IMR-90 (cell line): Measurements from ENCODE around the gene PRSS56. TPM values are rescaled to one million over a fixed set of nuclear protein-coding genes. Genes with fewer than 3 reads are reported as not detected.

Experiments
- ATAC-seq: fragments of 200-7000 bp; cut with Tn5 transposase; 2 replicates; pipeline ENCODE4 v1.9.1; 2020; ENCODE audit warnings: low read depth, mild to moderate bottlenecking, moderate library complexity
- BruUV-seq: library from RNA; stranded (reverse); fragments of 400-500 nt; replicated peaks from 2 replicates; lab custom pipeline; 2021; lab: Mats Ljungman, UMichigan
- CTCF ChIA-PET: fragments of 300-600 bp; formaldehyde crosslinking; extraction: SDS; loops from one replicate; lab custom pipeline; 2021; ENCODE audit warnings: antibody characterized with exemption; lab: Yijun Ruan, JAX
- POLR2A ChIA-PET: fragments of 300-600 bp; sonication (Branson Sonifier 250); formaldehyde crosslinking; loops from one replicate; lab custom pipeline; 2022; ENCODE audit warnings: antibody characterized with exemption; ENCODE audit not compliant: unreplicated experiment; lab: Charles Lee
- DNase-seq: peaks from one replicate; pipeline ENCODE4 v3.0.0; 2013
- H2AFZ ChIP-seq: replicated peaks from 2 replicates; pipeline ENCODE3; 2013; ENCODE audit warnings: low read length, mild to moderate bottlenecking; ENCODE audit not compliant: poor library complexity
- H2AK5ac ChIP-seq: 2 replicates; pipeline ENCODE4 v1.6.1; 2013; ENCODE audit warnings: low read depth, low read length, inconsistent platforms
- H2AK9ac ChIP-seq: replicated peaks from 2 replicates; pipeline ENCODE3; 2013; ENCODE audit warnings: mild to moderate bottlenecking, low read depth, low read length, moderate library complexity; ENCODE audit not compliant: poor library complexity
- H2BK120ac ChIP-seq: 2 replicates; pipeline ENCODE4 v1.6.1; 2013; ENCODE audit warnings: low read depth, low read length, inconsistent platforms
- H2BK15ac ChIP-seq: 3 replicates; pipeline ENCODE4 v1.6.1; 2013; ENCODE audit warnings: low read depth, low read length, inconsistent platforms
- H2BK20ac ChIP-seq: 2 replicates; pipeline ENCODE4 v1.6.1; 2013; ENCODE audit warnings: low read depth, mild to moderate bottlenecking, inconsistent platforms, low read length, moderate library complexity
- H2BK5ac ChIP-seq: 2 replicates; pipeline ENCODE4 v1.6.1; 2013; ENCODE audit warnings: mild to moderate bottlenecking, low read depth, low read length, inconsistent platforms; ENCODE audit not compliant: poor library complexity, severe bottlenecking
- H3K14ac ChIP-seq: replicated peaks from 2 replicates; pipeline ENCODE4 v1.6.1; 2013; ENCODE audit warnings: low read depth, low read length, inconsistent platforms
- H3K18ac ChIP-seq: 2 replicates; pipeline ENCODE4 v1.6.1; 2013; ENCODE audit warnings: low read depth, low read length, control low read depth
- H3K23ac ChIP-seq: 2 replicates; pipeline ENCODE4 v1.6.1; 2013; ENCODE audit warnings: low read depth, low read length, inconsistent platforms
- H3K27ac ChIP-seq: 2 replicates; pipeline ENCODE4 v1.5.1; 2013; ENCODE audit warnings: mild to moderate bottlenecking, control low read depth, low read length; ENCODE audit not compliant: insufficient read depth
- H3K27me3 ChIP-seq: 2 replicates; pipeline ENCODE4 v1.6.1; 2013; ENCODE audit warnings: low read length; ENCODE audit not compliant: control insufficient read depth, insufficient read depth
- H3K36me3 ChIP-seq: 2 replicates; pipeline ENCODE4 v1.6.1; 2013; ENCODE audit warnings: low read length, mixed read lengths; ENCODE audit not compliant: control insufficient read depth, insufficient read depth
- H3K4ac ChIP-seq: 2 replicates; pipeline ENCODE4 v1.6.1; 2013; ENCODE audit warnings: low read depth, low read length, inconsistent platforms
- H3K4me1 ChIP-seq: 2 replicates; pipeline ENCODE4 v1.6.1; 2013; ENCODE audit warnings: low read length, mixed read lengths; ENCODE audit not compliant: control insufficient read depth, insufficient read depth
- H3K4me2 ChIP-seq: 2 replicates; pipeline ENCODE4 v1.6.1; 2013; ENCODE audit warnings: low read depth, mild to moderate bottlenecking, control low read depth, low read length, moderate library complexity
- H3K4me3 ChIP-seq: 2 replicates; pipeline ENCODE4 v1.5.1; 2013; ENCODE audit warnings: low read depth, mild to moderate bottlenecking, control low read depth, low read length, moderate library complexity; ENCODE audit not compliant: insufficient read depth
- H3K56ac ChIP-seq: 2 replicates; pipeline ENCODE4 v1.6.1; 2013; ENCODE audit warnings: low read length, inconsistent platforms; ENCODE audit not compliant: insufficient read depth; ENCODE audit errors: extremely low read depth
- H3K79me1 ChIP-seq, 2 experiments: 2 replicates each; pipeline ENCODE4 v1.6.1; 2013; ENCODE audit warnings: low read length in 2 of 2, inconsistent platforms in 1 of 2, low read depth in 1 of 2
- H3K9ac ChIP-seq: 2 replicates; pipeline ENCODE4 v1.6.1; 2013; ENCODE audit warnings: low read depth, low read length, control low read depth
- H3K9me1 ChIP-seq: 2 replicates; pipeline ENCODE4 v1.6.1; 2013; ENCODE audit warnings: low read length, inconsistent platforms; ENCODE audit not compliant: insufficient read depth
- H3K9me3 ChIP-seq: 2 replicates; pipeline ENCODE4 v1.6.1; 2013; ENCODE audit warnings: low read length; ENCODE audit not compliant: control insufficient read depth, insufficient read depth
- H4K20me1 ChIP-seq: 2 replicates; pipeline ENCODE4 v1.6.1; 2013; ENCODE audit warnings: low read length, inconsistent platforms; ENCODE audit not compliant: insufficient read depth
- H4K5ac ChIP-seq: 2 replicates; pipeline ENCODE4 v1.6.1; 2013; ENCODE audit warnings: mild to moderate bottlenecking, low read depth, low read length, control low read depth
- H4K8ac ChIP-seq, 2 experiments: 2 replicates each; pipeline ENCODE4 v1.6.1; 2013; ENCODE audit warnings: low read depth in 2 of 2, low read length in 2 of 2, control low read depth in 1 of 2, inconsistent platforms in 1 of 2
- H4K91ac ChIP-seq: 2 replicates; pipeline ENCODE4 v1.6.1; 2013; ENCODE audit warnings: low read depth, low read length, inconsistent platforms; ENCODE audit not compliant: insufficient read depth
- BHLHE40 ChIP-seq: fragments of 150-350 bp; IDR thresholded peaks from 2 replicates; pipeline ENCODE4 v1.6.1; 2016; ENCODE audit warnings: mild to moderate bottlenecking, low read depth, low read length
- CEBPB ChIP-seq: IDR thresholded peaks from 2 replicates; pipeline ENCODE4 v1.6.1; 2012; ENCODE audit warnings: low read depth, low read length, improper control_type of control experiment
- CHD1 ChIP-seq: IDR thresholded peaks from 2 replicates; pipeline ENCODE4 v1.6.1; 2012; ENCODE audit warnings: low read depth, low read length, improper control_type of control experiment
- MAFK ChIP-seq: IDR thresholded peaks from 2 replicates; pipeline ENCODE4 v1.6.1; 2012; ENCODE audit warnings: low read depth, low read length, improper control_type of control experiment
- MAZ ChIP-seq: IDR thresholded peaks from 2 replicates; pipeline ENCODE4 v1.6.1; 2012; ENCODE audit warnings: low read depth, mild to moderate bottlenecking, low read length, improper control_type of control experiment, moderate library complexity, borderline replicate concordance
- MXI1 ChIP-seq: IDR thresholded peaks from 2 replicates; pipeline ENCODE4 v1.6.1; 2012; ENCODE audit warnings: low read depth, mild to moderate bottlenecking, low read length, moderate library complexity, borderline replicate concordance
- POLR2A ChIP-seq: IDR thresholded peaks from 2 replicates; pipeline ENCODE4 v1.6.1; 2012; ENCODE audit warnings: mild to moderate bottlenecking, low read depth, low read length
- RAD21 ChIP-seq: IDR thresholded peaks from 2 replicates; pipeline ENCODE4 v1.6.1; 2012; ENCODE audit warnings: low read length, improper control_type of control experiment
- RCOR1 ChIP-seq: IDR thresholded peaks from 2 replicates; pipeline ENCODE4 v1.6.1; 2012; ENCODE audit warnings: mild to moderate bottlenecking, low read length, improper control_type of control experiment; ENCODE audit not compliant: insufficient replicate concordance
- SMC3 ChIP-seq: fragments of 150-350 bp; IDR thresholded peaks from 2 replicates; pipeline ENCODE4 v1.6.1; 2016; ENCODE audit warnings: low read depth, mild to moderate bottlenecking, antibody characterized with exemption, low read length, moderate library complexity
- WGBS, 2 experiments: methylation state at CpG; one replicate each; pipeline versions ENCODE4 v1.1.5 to v1.1.7; 2013; ENCODE audit warnings: missing lambda C conversion rate in 2 of 2; ENCODE audit not compliant: insufficient read length in 1 of 2; ENCODE audit errors: extremely low coverage in 2 of 2; 5-methylcytosine and 5-hydroxymethylcytosine counted together
- dilution Hi-C: fragments of 300-500 bp; cut with HindIII; formaldehyde crosslinking; loops from one replicate; pipeline ENCODE4 v1.14.3; 2018; ENCODE audit warnings: low sequenced_read_pairs; ENCODE audit not compliant: unreplicated experiment
- in situ Hi-C: fragments of 300-500 bp; cut with MboI; formaldehyde crosslinking; loops from 3 replicates; pipeline ENCODE4 v1.14.3; 2019; ENCODE audit warnings: low sequenced_read_pairs, inconsistent platforms, mixed read lengths
- intact Hi-C: fragments of 100-400 bp; cut with micrococcal nuclease; formaldehyde crosslinking; loops from 2 replicates; pipeline ENCODE4 v1.10.0; 2022
- polyA plus RNA-seq, 3 experiments: library from polyadenylated mRNA; depleted of rRNA; stranded (reverse); fragments of >200 nt; gene quantifications; 2 replicates each; pipeline ENCODE4 v1.2.3, GENCODE V29; 2012; ENCODE audit warnings: low replicate concordance in 1 of 3
- total RNA-seq: library from RNA; depleted of rRNA; stranded (reverse); fragments of >200 nt; gene quantifications from 2 replicates; pipeline ENCODE4 v1.2.3, GENCODE V29; 2012
- TF ChIP-seq, protein P1 (sequence below): fragments of 150-350 bp; IDR thresholded peaks from 2 replicates; pipeline ENCODE4 v1.6.1; 2017; ENCODE audit warnings: mild to moderate bottlenecking, antibody characterized with exemption, low read length, low read depth
- TF ChIP-seq, protein P2 (sequence below): fragments of 150-350 bp; IDR thresholded peaks from 2 replicates; pipeline ENCODE4 v1.6.1; 2016; ENCODE audit warnings: low read depth, mild to moderate bottlenecking, low read length, moderate library complexity, borderline replicate concordance
- TF ChIP-seq, protein P3 (sequence below): conservative IDR thresholded peaks from 2 replicates; pipeline ENCODE4 v1.5.1; 2012; ENCODE audit warnings: mild to moderate bottlenecking, low read depth, low read length, improper control_type of control experiment

PRSS56 gene
- total and polyA plus RNA-seq, 2 of the 4 experiments (the other 2 are of a cell fraction) = not detected

DNA sequence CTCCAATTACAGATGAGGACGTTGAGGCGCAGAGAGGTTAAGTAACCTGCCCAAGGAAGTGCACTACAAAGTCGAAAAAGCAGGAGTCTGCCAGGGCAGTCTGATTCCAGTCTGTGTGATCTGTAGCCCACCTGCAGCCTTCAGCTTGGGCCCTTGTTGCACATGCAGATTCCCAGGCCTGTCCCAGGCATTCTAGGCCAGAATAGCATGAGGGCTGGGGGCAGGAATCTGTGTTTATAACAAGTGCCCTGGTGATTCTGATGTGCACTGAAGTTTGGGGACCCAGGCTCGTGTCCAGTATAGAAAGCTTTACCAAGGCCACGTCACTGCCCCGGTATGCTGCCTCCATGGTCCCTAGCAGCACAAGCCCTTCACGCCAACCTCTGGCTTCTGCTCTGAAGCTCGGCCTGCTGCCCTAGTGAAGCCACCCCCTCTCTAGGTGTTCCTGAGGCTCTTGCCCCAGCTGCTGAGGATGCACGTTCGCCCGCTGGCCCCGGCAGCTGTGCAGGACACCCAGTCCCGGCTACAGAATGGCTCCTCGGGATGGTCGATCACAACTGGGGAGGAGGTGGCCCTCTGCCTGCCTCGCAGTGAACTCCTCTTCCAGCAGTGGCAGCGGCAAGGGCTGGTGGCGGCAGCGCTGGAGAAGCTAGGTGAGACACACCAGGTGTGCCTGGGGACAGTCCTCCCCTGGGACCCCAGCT is 23.9 kb downstream of the PRSS56 start:
- DNase-seq (no peak), ATAC-seq (no peak)
- no peak overlapping the region for H3K4me3 ChIP-seq
- no peaks in the 10 kb centered on the region for H3K9me3 ChIP-seq
- H4K91ac ChIP-seq = no peak overlapping the region
- ChIA-PET CTCF (no interaction called here), POLR2A (interaction anchor here (0.6 kb wide), 1 partner anchor 11 kb away, joined by 4 read pairs; no protein-coding TSS in a partner anchor)
- H3K56ac ChIP-seq = no peak overlapping the region
- no peak overlapping the region for H2AK5ac ChIP-seq
- dilution Hi-C loops (no loop called here), intact Hi-C loops (no loop called here), in situ Hi-C loops (no loop called here)
- no peaks in the 10 kb centered on the region; the same call in 1 of the 2 replicates for H3K4me1 ChIP-seq
- H2AFZ ChIP-seq = no peak overlapping the region
- H4K8ac ChIP-seq = no peak overlapping the region
- H3K79me1 ChIP-seq = peaks cover 0 to 14% of the 10 kb centered on the region in 2 experiments; a peak in 2 of 4 replicates
- no peak overlapping the region for H2BK15ac ChIP-seq
- H3K27ac ChIP-seq = no peak overlapping the region
- no peak overlapping the region for H2BK120ac ChIP-seq
- H2BK5ac ChIP-seq = no peak overlapping the region
- peaks cover 5% of the 10 kb centered on the region; the same call in 1 of the 2 replicates for H3K27me3 ChIP-seq
- H3K9me1 ChIP-seq = peaks cover 7% of the 10 kb centered on the region; the same call in 1 of the 2 replicates
- H3K9ac ChIP-seq = no peak overlapping the region
- H3K23ac ChIP-seq = no peak overlapping the region
- 88% methylated on average over 8 of the region's 19 CpGs; no CpG with 5 or more reads in 1 of the 2 experiments for WGBS, 2 experiments
- H3K18ac ChIP-seq = no peak overlapping the region
- H3K36me3 ChIP-seq = peaks cover 4% of the 10 kb centered on the region; the same call in 1 of the 2 replicates
- no peak overlapping the region for H2AK9ac ChIP-seq
- H4K5ac ChIP-seq = no peak overlapping the region
- H2BK20ac ChIP-seq = no peak overlapping the region
- no peak overlapping the region for H3K4ac ChIP-seq
- no TSS peak for BruUV-seq
- H4K20me1 ChIP-seq = no peaks in the 10 kb centered on the region; the same call in 1 of the 2 replicates
- no peak overlapping the region for H3K14ac ChIP-seq
- no peak overlapping the region for H3K4me2 ChIP-seq
- TF ChIP-seq RAD21 (no peak), MAZ (no peak), CEBPB (no peak), RCOR1 (no peak), POLR2A (no peak), MXI1 (no peak), SMC3 (no peak), CHD1 (no peak), MAFK (no peak), BHLHE40 (no peak)
- TF ChIP-seq, protein P1, sequence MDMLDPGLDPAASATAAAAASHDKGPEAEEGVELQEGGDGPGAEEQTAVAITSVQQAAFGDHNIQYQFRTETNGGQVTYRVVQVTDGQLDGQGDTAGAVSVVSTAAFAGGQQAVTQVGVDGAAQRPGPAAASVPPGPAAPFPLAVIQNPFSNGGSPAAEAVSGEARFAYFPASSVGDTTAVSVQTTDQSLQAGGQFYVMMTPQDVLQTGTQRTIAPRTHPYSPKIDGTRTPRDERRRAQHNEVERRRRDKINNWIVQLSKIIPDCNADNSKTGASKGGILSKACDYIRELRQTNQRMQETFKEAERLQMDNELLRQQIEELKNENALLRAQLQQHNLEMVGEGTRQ = no peak
- TF ChIP-seq, protein P2, sequence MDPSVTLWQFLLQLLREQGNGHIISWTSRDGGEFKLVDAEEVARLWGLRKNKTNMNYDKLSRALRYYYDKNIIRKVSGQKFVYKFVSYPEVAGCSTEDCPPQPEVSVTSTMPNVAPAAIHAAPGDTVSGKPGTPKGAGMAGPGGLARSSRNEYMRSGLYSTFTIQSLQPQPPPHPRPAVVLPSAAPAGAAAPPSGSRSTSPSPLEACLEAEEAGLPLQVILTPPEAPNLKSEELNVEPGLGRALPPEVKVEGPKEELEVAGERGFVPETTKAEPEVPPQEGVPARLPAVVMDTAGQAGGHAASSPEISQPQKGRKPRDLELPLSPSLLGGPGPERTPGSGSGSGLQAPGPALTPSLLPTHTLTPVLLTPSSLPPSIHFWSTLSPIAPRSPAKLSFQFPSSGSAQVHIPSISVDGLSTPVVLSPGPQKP = no peak
- TF ChIP-seq, protein P3, sequence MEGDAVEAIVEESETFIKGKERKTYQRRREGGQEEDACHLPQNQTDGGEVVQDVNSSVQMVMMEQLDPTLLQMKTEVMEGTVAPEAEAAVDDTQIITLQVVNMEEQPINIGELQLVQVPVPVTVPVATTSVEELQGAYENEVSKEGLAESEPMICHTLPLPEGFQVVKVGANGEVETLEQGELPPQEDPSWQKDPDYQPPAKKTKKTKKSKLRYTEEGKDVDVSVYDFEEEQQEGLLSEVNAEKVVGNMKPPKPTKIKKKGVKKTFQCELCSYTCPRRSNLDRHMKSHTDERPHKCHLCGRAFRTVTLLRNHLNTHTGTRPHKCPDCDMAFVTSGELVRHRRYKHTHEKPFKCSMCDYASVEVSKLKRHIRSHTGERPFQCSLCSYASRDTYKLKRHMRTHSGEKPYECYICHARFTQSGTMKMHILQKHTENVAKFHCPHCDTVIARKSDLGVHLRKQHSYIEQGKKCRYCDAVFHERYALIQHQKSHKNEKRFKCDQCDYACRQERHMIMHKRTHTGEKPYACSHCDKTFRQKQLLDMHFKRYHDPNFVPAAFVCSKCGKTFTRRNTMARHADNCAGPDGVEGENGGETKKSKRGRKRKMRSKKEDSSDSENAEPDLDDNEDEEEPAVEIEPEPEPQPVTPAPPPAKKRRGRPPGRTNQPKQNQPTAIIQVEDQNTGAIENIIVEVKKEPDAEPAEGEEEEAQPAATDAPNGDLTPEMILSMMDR = no peak
